ENCODE data around the gene SND1.
"Not testable (repeated sequence)": the region's sequence is repeated elsewhere in the genome, so short reads cannot be mapped to it uniquely, and the experiment has no call there.

The SND1 gene

GRCh38 chr7:127810696-127811660 is 159.0 kb downstream of the SND1 start:
- no peak for DNase-seq

GRCh38 chr7:127812540-127812939 is 160.5 kb downstream of the SND1 start:
- DNase-seq, result no peak

- no peak for DNase-seq
Observed at GRCh38 chr7:127813991-127814541, 162.1 kb downstream of the SND1 start.

- no peak for DNase-seq
Observed at GRCh38 chr7:127815631-127816145, 163.7 kb downstream of the SND1 start.

- no peak for DNase-seq
Observed at GRCh38 chr7:127816354-127817190, 164.6 kb downstream of the SND1 start.

GRCh38 chr7:127817466-127817865 is 165.5 kb downstream of the SND1 start:
- DNase-seq, result no peak

GRCh38 chr7:127818306-127818705 is 166.3 kb downstream of the SND1 start:
- no peak for DNase-seq

- no peak for DNase-seq
Observed at GRCh38 chr7:127819975-127820731, 168.2 kb downstream of the SND1 start.

- DNase-seq, result no peak
Observed at GRCh38 chr7:127820732-127821085, 168.7 kb downstream of the SND1 start.

GRCh38 chr7:127821146-127821545 is 169.2 kb downstream of the SND1 start:
- no peak for DNase-seq

- DNase-seq, result no peak
Observed at GRCh38 chr7:127822822-127823508, 171.0 kb downstream of the SND1 start.

- no peak for DNase-seq
Observed at GRCh38 chr7:127824682-127825081, 172.7 kb downstream of the SND1 start.

GRCh38 chr7:127828843-127829500 is 177.0 kb downstream of the SND1 start:
- no peak for DNase-seq

GRCh38 chr7:127831318-127832219 is 179.6 kb downstream of the SND1 start:
- no peak for DNase-seq

GRCh38 chr7:127832592-127832991 is 180.6 kb downstream of the SND1 start:
- no peak for DNase-seq

- DNase-seq, result no peak
Observed at GRCh38 chr7:127833641-127834040, 181.6 kb downstream of the SND1 start.

- DNase-seq, result no peak
Observed at GRCh38 chr7:127835679-127836078, 183.7 kb downstream of the SND1 start.

GRCh38 chr7:127837816-127838410 is 185.9 kb downstream of the SND1 start:
- not testable (repeated sequence) for DNase-seq

- no peak for DNase-seq
Observed at GRCh38 chr7:127838816-127839415, 186.9 kb downstream of the SND1 start.
